Measurements from ENCODE around the gene GP1BB.
A peak's percentile ranks its signal among the peaks of the same experiment; 100 is the strongest.

The GP1BB gene

DNA sequence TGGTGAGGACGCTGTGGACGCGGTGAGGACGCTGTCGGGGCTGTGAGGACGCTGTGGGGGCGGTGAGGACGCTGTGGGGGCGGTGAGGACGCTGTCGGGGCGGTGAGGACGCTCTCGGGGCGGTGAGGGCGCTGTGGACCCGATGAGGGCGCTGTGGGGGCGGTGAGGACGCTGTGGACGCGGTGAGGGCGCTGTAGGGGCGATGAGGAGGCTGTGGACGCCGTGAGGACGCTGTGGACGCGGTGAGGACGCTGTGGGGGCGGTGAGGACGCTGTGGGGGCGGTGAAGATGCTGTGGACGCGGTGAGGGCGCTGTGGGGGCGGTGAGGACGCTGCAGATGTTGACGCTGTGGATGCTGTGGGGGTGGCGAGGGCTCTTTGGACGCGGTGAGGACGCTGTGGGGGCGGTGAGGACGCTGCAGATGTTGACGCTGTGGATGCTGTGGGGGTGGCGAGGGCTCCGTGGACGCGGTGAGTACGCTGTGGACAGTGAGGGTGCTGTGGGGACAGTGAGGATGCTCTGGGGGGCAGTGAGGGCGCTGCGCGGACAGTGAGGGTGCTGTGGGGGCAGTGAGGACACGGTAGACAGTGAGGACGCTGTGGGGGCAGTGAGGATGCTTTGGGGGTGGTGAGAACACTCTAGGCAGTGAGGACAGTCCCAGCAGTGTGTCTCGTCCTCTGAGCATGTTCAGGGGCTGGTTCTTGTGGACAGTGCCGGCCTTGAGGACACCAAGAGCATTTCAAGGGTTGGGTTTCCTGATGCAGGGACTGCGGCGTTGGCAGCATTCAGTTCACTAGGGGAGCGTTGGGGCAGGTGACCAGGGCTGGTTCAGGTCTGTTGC is 4.2 kb downstream of the GP1BB start:
- DNase-seq = no peak

DNA sequence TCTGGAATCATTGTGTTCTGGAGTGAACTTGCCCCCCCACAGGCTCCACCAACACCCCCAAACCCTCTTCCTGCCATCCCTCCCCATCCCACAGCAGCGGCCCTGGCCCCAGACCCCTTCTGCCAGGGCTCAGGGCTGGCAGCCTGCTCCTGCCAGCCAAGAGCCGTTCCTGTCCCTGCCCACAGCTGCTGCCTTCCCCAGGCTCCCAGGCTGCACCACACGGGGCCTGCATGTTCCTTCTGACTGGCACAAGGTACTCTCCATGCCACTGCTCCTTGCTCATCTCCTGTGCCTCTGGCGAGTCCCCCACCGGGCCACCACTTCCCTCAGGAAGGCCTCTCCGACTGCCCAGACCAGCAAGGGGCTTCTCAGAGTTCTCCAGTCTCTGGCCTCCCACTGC is 4.9 kb downstream of the GP1BB start:
- DNase-seq = no peak

GRCh38 chr22:19728836-19729235 is 5.5 kb downstream of the GP1BB start:
- DNase-seq = no peak

DNA sequence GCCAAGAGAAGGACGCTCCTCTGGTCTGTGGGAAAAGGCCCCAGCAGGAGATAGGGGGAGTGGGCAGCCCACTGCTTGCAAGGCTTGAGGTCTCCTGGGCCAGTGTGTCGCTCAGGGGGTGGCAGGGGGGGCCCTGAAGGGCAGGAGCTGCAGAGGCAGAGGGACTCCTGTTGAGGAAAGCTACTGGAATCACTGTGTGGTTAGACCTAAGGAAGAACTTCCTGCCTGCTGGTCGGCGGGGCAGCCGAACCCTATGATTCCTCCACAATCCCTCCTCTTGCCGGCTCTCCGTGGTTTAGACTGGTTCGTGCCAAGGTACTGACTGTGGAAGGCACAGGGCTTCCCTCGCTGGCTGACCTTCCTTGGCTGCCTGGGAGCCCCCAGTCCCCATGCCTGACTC is 6.2 kb downstream of the GP1BB start:
- DNase-seq = no peak

- no peak for DNase-seq
These were observed 6.9 kb downstream of the GP1BB start for GRCh38 chr22:19730198-19730597.

GRCh38 chr22:19730655-19731360 is 7.5 kb downstream of the GP1BB start:
- peak; percentile 91 for DNase-seq

DNA sequence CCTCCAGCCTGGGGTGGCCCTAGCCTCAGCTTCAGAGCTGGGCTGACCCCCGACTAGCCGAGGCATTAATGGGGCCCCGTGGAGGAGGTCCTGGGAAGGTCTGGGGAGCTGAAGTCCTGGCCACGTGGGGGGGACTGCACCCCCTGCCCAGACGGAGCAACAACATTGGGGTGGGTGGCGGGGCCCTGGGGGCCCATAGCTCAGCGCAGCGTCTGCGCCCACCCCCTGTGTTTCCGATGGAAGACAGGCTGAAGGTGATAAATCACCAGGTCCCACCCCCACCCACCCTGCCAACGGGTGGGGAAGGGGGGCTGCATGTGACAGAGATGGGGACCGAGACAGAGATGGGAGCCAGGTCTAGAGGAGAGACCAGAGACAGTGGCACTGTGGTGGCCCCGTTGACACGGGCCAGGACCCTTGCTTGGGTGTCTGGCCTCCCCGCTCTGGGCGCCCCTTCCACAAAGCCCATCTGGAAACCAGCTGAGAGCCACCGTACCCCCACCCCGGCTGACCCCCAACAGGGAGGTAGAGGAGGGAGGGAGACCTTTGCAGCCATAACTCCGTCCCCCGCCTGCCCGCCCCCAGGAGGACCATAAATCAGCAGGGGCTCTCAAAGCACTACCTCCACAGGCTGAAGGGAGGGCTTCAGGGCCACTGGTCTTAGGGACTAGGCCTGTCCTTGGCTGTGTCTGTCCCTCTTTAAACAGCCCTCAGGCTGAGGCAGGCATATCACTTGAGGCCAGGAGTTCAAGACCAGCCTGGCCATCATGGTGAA is 8.2 kb downstream of the GP1BB start:
- no peak for DNase-seq

GRCh38 chr22:19732403-19733113 is 9.2 kb downstream of the GP1BB start:
- DNase-seq = no peak

DNA sequence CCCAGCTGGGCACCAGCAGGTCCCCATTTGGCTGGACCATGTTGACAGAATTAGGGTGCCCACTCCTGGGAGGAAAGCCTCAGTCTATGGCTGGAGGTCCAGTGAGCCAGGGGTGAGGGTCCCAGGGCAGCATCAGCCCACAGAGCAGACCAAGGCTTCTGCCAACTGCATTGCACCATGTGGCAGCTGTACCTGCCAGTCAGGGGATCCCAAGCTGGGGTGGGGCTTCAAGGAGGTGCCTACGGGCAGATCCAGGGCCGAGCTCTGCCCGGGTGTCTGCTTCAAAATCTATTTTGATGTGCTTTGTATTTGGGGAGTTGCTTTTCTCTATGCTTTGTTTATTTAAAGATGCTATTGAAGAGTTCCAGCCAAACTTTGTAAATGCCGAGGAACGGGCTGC is 10.4 kb downstream of the GP1BB start:
- DNase-seq = no peak

- no peak for DNase-seq
These were observed 10.8 kb downstream of the GP1BB start for GRCh38 chr22:19734163-19734562.

GRCh38 chr22:19734837-19735382 is 11.6 kb downstream of the GP1BB start:
- no peak for DNase-seq

DNA sequence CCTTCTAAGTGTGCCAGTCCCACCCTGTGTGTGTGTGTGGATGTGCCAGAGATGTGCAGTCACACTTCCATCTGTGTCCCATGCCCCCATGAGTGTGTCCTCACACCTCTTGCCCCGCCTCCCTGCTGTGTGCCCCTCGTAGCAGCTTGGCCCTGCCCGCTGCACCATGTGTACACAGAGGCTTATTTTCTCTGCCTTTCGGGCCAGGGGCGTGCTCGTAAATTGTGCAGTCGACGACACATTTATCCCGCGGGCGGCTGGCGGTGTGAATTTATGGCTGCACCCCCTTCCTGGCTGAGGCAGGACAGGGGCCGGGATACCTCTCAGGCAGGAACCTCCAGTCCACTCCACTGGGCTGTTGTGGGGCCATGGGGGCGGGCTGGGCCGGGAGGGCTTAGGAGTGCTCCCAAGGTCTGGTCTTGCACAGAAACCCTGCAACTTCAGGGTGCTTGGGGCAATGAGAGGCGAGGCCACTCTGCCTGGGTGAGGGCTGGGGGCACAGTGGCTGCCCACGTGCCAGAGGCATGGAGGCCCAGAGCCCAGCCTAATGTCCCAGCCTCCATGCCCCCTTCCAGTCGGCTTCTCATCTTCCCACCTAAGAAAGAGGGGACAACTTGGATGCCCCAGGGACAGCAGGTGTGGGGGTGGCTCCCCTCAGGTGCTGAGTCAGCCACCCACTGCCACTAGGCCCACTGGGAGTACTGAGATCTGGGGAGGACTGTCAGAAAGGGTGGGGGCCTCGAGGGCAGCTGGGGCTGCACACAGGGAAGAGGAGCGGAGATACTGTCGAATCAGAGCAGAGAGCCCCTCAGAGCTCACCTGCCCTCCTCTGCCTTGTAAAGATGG is 12.5 kb downstream of the GP1BB start:
- DNase-seq = no peak

DNA sequence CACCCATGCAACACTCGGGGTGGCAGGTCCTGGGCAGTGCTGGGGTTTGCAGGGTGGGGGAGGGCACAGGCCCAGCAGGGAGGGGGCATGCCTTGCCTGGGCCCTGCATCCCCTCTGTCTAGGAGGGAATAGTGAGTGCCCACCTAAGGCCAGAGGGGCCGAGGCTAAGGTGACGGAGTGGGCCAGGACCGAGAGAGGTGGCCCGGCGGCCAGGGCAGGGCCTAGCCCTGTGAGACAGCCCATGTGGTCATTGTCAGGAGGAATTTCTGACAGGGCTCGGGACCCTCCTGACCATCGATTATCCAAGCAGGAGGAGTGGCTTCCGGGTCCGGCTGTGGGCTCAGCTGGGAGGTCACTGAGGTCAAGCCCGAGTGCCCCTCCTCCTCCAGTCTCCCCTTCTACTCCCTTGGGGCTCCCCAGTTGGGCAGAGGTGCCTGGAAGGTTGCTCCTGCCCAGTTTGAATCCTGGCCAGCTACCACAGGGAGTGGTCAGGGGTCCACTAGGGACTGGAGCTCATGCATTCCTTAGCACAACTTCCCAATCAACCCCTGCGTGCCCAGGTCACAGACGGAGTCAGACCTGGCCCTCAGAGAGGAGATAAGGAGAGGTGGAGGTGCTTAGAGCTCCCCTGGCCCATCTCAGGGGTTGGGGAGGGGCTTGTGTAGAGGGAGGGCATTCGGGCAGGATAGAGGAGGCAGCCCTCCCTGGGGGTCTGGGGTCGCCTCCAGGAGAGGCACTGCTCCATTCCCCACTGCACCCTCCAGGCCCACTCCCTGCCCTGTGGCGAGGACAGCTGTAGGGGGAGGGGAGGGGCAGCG is 14.7 kb downstream of the GP1BB start:
- no peak for DNase-seq

DNA sequence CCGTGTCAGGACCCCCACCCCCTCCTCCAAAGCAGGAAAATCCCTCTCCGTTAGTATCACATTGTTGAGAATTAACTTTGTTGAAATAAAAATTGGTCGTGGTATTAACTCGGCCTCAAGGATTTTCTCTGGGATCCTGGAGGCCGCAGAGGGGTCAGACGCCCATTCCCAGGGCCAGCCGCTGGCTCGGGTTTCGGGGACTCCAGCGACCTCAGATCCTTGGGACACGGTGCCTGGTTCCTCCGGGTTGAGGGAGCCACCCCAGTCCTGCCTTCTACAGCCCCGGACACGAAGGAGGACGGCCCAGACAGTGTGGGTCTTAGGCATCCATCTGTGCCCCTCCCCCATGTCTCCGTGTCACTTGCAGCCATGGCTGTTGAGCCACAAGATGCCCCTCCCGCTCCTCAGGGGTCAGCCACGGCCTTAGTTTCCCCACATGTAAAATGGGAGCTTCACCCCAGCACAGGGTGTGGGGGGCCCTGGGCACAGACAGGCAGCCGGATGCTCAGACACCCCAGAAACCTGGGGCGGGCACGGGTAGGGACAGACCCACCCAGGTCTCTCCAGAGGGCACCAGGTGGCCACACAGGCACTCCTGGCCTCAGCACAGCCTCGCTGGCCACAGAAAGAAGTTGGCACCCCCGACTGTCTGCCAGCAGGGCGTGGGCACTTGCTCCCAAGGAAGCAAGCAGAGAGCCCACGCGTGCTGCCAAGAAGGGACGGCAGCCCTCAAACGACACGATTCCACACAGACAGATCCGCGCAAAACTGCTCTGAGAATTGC is 15.5 kb downstream of the GP1BB start:
- DNase-seq = no peak

GRCh38 chr22:19739448-19739895 is 16.1 kb downstream of the GP1BB start:
- no peak for DNase-seq

- DNase-seq = no peak
These were observed 16.6 kb downstream of the GP1BB start for GRCh38 chr22:19739911-19740449.

DNA sequence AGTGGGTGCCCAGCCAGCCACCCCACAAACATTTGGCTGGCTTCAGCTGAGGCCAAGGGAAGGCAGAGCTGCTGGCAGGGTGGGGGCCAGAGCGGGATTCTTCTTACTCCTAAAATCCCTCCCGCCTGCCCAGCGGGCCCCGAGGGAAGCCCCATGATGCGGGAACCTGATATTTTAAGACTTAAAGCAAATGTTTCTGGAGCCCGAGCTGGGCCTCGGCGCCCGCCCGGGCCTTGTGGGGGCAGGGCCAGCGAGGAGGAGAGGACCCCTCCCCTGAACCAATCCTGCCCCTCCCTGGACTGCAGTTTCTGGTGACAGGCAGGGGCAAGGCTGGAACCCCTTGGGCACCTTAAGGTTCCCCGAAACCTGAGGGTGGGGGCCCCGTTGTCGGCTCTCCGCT is 17.2 kb downstream of the GP1BB start:
- DNase-seq = no peak

- DNase-seq = no peak
These were observed 17.7 kb downstream of the GP1BB start for GRCh38 chr22:19741053-19741452.
